Panc1 (cell line): Measurements from ENCODE around the gene GOLGA1. TPM values are rescaled to one million over a fixed set of nuclear protein-coding genes. Genes with fewer than 3 reads are reported as not detected.

Experiments
- ATAC-seq: fragments of 200-7000 bp; cut with Tn5 transposase; 2 replicates; pipeline ENCODE4 v1.9.1; 2020; ENCODE audit warnings: mild to moderate bottlenecking, moderate library complexity
- BruUV-seq: library from RNA; stranded (reverse); fragments of 400-500 nt; replicated peaks from 2 replicates; lab custom pipeline; 2021; lab: Mats Ljungman, UMichigan
- CTCF ChIA-PET: fragments of 300-600 bp; sonication (Branson Sonifier 250); formaldehyde crosslinking; loops from one replicate; lab custom pipeline; 2022; ENCODE audit warnings: antibody characterized with exemption; lab: Charles Lee
- POLR2A ChIA-PET: fragments of 300-600 bp; sonication (Branson Sonifier 250); formaldehyde crosslinking; loops from one replicate; lab custom pipeline; 2022; ENCODE audit warnings: antibody characterized with exemption; lab: Charles Lee
- DNase-seq: peaks from one replicate; pipeline ENCODE4 v3.0.0-alpha.2; 2010; ENCODE audit warnings: low read depth, low spot score
- H3K27ac ChIP-seq: 2 replicates; pipeline ENCODE4 v1.5.1; 2011; ENCODE audit warnings: mild to moderate bottlenecking, low read length, inconsistent platforms
- H3K27me3 ChIP-seq: fragments of 200-500 bp; sonication (Bioruptor generic); 2 replicates; pipeline ENCODE4 v1.6.0; 2014; ENCODE audit warnings: low read length, inconsistent platforms; ENCODE audit not compliant: control insufficient read depth, insufficient read depth
- H3K36me3 ChIP-seq: fragments of 200-500 bp; sonication (Bioruptor generic); 2 replicates; pipeline ENCODE4 v1.5.1; 2014; ENCODE audit warnings: inconsistent platforms, mild to moderate bottlenecking, low read length, moderate library complexity; ENCODE audit not compliant: control insufficient read depth, insufficient read depth
- H3K4me1 ChIP-seq: 2 replicates; pipeline ENCODE4 v1.5.1; 2011; ENCODE audit warnings: inconsistent platforms, mild to moderate bottlenecking, low read length, moderate library complexity; ENCODE audit not compliant: control insufficient read depth, insufficient read depth
- H3K4me3 ChIP-seq, 2 experiments: 2 replicates each; pipeline ENCODE4 v1.5.1; 2011 to 2012; ENCODE audit warnings: low read depth in 2 of 2, low read length in 2 of 2, mild to moderate bottlenecking in 2 of 2, inconsistent platforms in 1 of 2, moderate library complexity in 1 of 2
- H3K9me3 ChIP-seq: fragments of 200-500 bp; sonication (Bioruptor generic); 2 replicates; pipeline ENCODE4 v1.5.1; 2014; ENCODE audit warnings: low read depth, mild to moderate bottlenecking, inconsistent platforms, low read length, moderate library complexity; ENCODE audit not compliant: control insufficient read depth, insufficient read depth
- CTCF ChIP-seq: fragments of 450-650 bp; IDR thresholded peaks from 2 replicates; pipeline ENCODE4 v1.5.1; 2017; ENCODE audit warnings: mild to moderate bottlenecking
- POLR2AphosphoS5 ChIP-seq: IDR thresholded peaks from 2 replicates; pipeline ENCODE4 v1.6.1; 2012; ENCODE audit warnings: mild to moderate bottlenecking, low read depth, low read length, moderate library complexity
- REST ChIP-seq, 2 experiments: IDR thresholded peaks; 2 replicates each; pipeline ENCODE4 v1.6.1; 2011 to 2012; ENCODE audit warnings: low read depth in 2 of 2, control low read depth in 1 of 2, low read length in 1 of 2, mild to moderate bottlenecking in 1 of 2, moderate library complexity in 1 of 2; ENCODE audit not compliant: insufficient read depth in 1 of 2
- SIN3A ChIP-seq: IDR thresholded peaks from 2 replicates; pipeline ENCODE4 v1.6.1; 2012; ENCODE audit warnings: low read depth, mild to moderate bottlenecking, low read length, moderate library complexity, borderline replicate concordance; ENCODE audit not compliant: insufficient read depth
- TCF7L2 ChIP-seq: IDR thresholded peaks from 2 replicates; pipeline ENCODE4 v1.6.1; 2011; ENCODE audit warnings: mild to moderate bottlenecking, low read depth, low read length, inconsistent platforms
- in situ Hi-C: cut with HindIII; loops from 2 replicates; pipeline ENCODE4 v1.10.0; 2016; ENCODE audit warnings: low sequenced_read_pairs, low pct_unique_long_range_greater_than_20kb
- intact Hi-C: fragments of 100-400 bp; cut with micrococcal nuclease; formaldehyde crosslinking; loops from one replicate; pipeline ENCODE4 v1.10.0; 2022; ENCODE audit not compliant: unreplicated experiment
- total RNA-seq: library from RNA; stranded (reverse); gene quantifications from one replicate; pipeline ENCODE4 v1.2.1, GENCODE V29; 2021; ENCODE audit not compliant: unreplicated experiment

GOLGA1 gene
- total RNA-seq, 1 experiment from 2014 or later = 15.5 TPM

- no peak for DNase-seq
- intact Hi-C loops = no loop called here
- CTCF ChIA-PET = no interaction called here
- in situ Hi-C loops = no loop called here
- no peak for ATAC-seq
- POLR2A ChIA-PET = interaction anchor here (0.7 kb wide), 1 partner anchor 88 kb away, joined by 11 read pairs; no protein-coding TSS in a partner anchor
- Histone ChIP-seq H3K36me3 (no peaks in the 10 kb centered on the region), H3K4me1 (no peaks in the 10 kb centered on the region), H3K9me3 (no peaks in the 10 kb centered on the region), H3K4me3 (no peak overlapping the region), H3K27me3 (no peaks in the 10 kb centered on the region), H3K27ac (no peak overlapping the region)
- no peak for TF ChIP-seq POLR2AphosphoS5
- no peak for TF ChIP-seq REST (IDR thresholded peaks at IDR 0.05; ENCODE audit: insufficient read depth in 1 of 2, low read depth in 2 of 2, low read length in 1 of 2)
- no peak for TF ChIP-seq TCF7L2
- no peak for TF ChIP-seq SIN3A
- TF ChIP-seq CTCF = no peak
- no TSS peak for BruUV-seq
Measured at GRCh38 chr9:124954255-124954654, 13.4 kb upstream of the GOLGA1 start.

- no TSS peak for BruUV-seq
- no peaks in the 10 kb centered on the region for H3K9me3 ChIP-seq
- intact Hi-C loops = no loop called here
- no peak overlapping the region for H3K27ac ChIP-seq
- ATAC-seq = no peak
- in situ Hi-C loops = no loop called here
- ChIA-PET POLR2A (no interaction called here), CTCF (no interaction called here)
- H3K27me3 ChIP-seq = no peaks in the 10 kb centered on the region
- H3K4me3 ChIP-seq = no peak overlapping the region
- no peaks in the 10 kb centered on the region for H3K4me1 ChIP-seq
- TF ChIP-seq CTCF (no peak), SIN3A (no peak), REST (IDR thresholded peaks at IDR 0.05; ENCODE audit: insufficient read depth in 1 of 2, low read depth in 2 of 2, low read length in 1 of 2) (no peak), POLR2AphosphoS5 (no peak), TCF7L2 (no peak)
- H3K36me3 ChIP-seq = no peaks in the 10 kb centered on the region
- DNase-seq = no peak
Measured at GRCh38 chr9:124950050-124950718, 9.3 kb upstream of the GOLGA1 start.
